Adrenal gland (tissue), 12 donors: ENCODE data around the gene TET1. TPM values are rescaled to one million over a fixed set of nuclear protein-coding genes. Genes with fewer than 3 reads are reported as not detected.
A peak's percentile ranks its signal among the peaks of the same experiment; 100 is the strongest.

Experiments
- DNase-seq, 7 donors: peaks; one replicate each; pipeline ENCODE4 v3.0.0-alpha.2; 2019 to 2020
- H3K27ac ChIP-seq, 5 donors: fragments of 200-600 bp; sonication (generic) in 4 of 5; 1 replicate in 3 of 5; 2 replicates in 2 of 5; pipeline versions ENCODE4 v1.5.1 to v1.8.0; 2016 to 2020; ENCODE audit warnings: mild to moderate bottlenecking in 1 of 5
- H3K27me3 ChIP-seq: fragments of 200-600 bp; 2 replicates; pipeline ENCODE4 v1.8.0; 2021
- H3K36me3 ChIP-seq, 2 donors: fragments of 200-600 bp; replicated peaks in 1 of 2; 1 replicate in 1 of 2; 2 replicates in 1 of 2; pipeline versions ENCODE4 v1.5.1 to v1.8.0; 2018 to 2022
- H3K4me1 ChIP-seq, 2 donors: fragments of 200-600 bp; replicated peaks in 1 of 2; 1 replicate in 1 of 2; 2 replicates in 1 of 2; pipeline versions ENCODE4 v1.5.1 to v1.8.0; 2018 to 2021
- H3K4me3 ChIP-seq, 4 donors: fragments of 200-600 bp; sonication (generic) in 3 of 4; one replicate each; pipeline ENCODE4 v1.5.1; 2016 to 2018
- H3K9me3 ChIP-seq, 3 donors: fragments of 200-600 bp; sonication (generic) in 1 of 3; replicated peaks in 1 of 3; 1 replicate in 2 of 3; 2 replicates in 1 of 3; pipeline versions ENCODE4 v1.5.1 to v1.8.0; 2016 to 2021
- POLR2A ChIP-seq, 2 donors: fragments of 450-650 bp; IDR thresholded peaks; one replicate each; pipeline ENCODE4 v1.6.1; 2017; ENCODE audit warnings: antibody characterized with exemption in 2 of 2, mild to moderate bottlenecking in 2 of 2, moderate library complexity in 1 of 2
- WGBS, 4 donors: extraction: QIAGEN DNeasy Blood & Tissue Kit in 2 of 4; methylation state at CpG; one replicate each; pipeline versions ENCODE4 v1.1.5 to v1.1.7; 2013 to 2017; 5-methylcytosine and 5-hydroxymethylcytosine counted together
- intact Hi-C, 2 donors: fragments of 100-400 bp; cut with DNase I; formaldehyde crosslinking; loops; one replicate each; pipeline versions ENCODE4 v1.14.1 to v1.15.0; 2022 to 2023
- polyA plus RNA-seq, 3 donors: library from polyadenylated mRNA; stranded (reverse); fragments of 200-250 nt in 2 of 3; fragments of 350-450 nt in 1 of 3; fragmentation: Illumina TruSeq in 1 of 3; extraction: RNeasy Lipid Tissue Mini Kit (QIAGEN cat#74804) in 1 of 3; gene quantifications; one replicate each; pipeline ENCODE4 v1.2.3, GENCODE V29; 2013 to 2014
- total RNA-seq, 9 donors: library from RNA; depleted of rRNA in 4 of 9; stranded (reverse); fragments of >200 nt in 4 of 9; fragments of 120-200 nt in 1 of 9; fragmentation: NEBNext Ultra II Directional in 1 of 9; extraction: Animal tissue kit (Norgen Biotek cat#: 25700) in 1 of 9; gene quantifications; one replicate each; pipeline versions ENCODE4 v1.1.0 to v1.2.4, GENCODE V29; 2013 to 2023
- TF ChIP-seq, protein P1 (sequence below), 6 experiments: fragments of 450-650 bp in 4 of 6; fragments of 200-600 bp in 2 of 6; sonication (generic) in 1 of 6; IDR thresholded peaks; 1 replicate in 5 of 6; 2 replicates in 1 of 6; pipeline versions ENCODE4 v1.5.1 to v1.8.0; 2016 to 2021; ENCODE audit warnings: antibody characterized with exemption in 6 of 6, mild to moderate bottlenecking in 2 of 6, moderate library complexity in 1 of 6
- donor health status: healthy with polysubstance abuse.
- donor health status: Bipolar disorder and iron deficiency.
- donor health status: DM: yes; HTN: yes; CAD: no.
- donor health status: DM: no; HTN: no; CAD: no.
- donor health status: DM: no; HTN: no; CAD: no.
- donor health status: DM: yes; HTN: yes; CAD: no.

TET1 gene
- total and polyA plus RNA-seq, 12 donors: 0.07 to 10.0 (median 1.4) TPM

GRCh38 chr10:68562661-68563570 is 2.8 kb downstream of the TET1 start:
- H3K27me3 ChIP-seq: peaks cover 3% of the 10 kb centered on the region
- H3K4me1 ChIP-seq: peaks cover 0 to 10% of the 10 kb centered on the region in 2 donors
- WGBS, 4 donors: 49 to 55% (median 51%) methylated on average over 12 of the region's 12 CpGs
- no peak for TF ChIP-seq POLR2A (IDR thresholded peaks at IDR 0.05)
- TF ChIP-seq, protein P1, sequence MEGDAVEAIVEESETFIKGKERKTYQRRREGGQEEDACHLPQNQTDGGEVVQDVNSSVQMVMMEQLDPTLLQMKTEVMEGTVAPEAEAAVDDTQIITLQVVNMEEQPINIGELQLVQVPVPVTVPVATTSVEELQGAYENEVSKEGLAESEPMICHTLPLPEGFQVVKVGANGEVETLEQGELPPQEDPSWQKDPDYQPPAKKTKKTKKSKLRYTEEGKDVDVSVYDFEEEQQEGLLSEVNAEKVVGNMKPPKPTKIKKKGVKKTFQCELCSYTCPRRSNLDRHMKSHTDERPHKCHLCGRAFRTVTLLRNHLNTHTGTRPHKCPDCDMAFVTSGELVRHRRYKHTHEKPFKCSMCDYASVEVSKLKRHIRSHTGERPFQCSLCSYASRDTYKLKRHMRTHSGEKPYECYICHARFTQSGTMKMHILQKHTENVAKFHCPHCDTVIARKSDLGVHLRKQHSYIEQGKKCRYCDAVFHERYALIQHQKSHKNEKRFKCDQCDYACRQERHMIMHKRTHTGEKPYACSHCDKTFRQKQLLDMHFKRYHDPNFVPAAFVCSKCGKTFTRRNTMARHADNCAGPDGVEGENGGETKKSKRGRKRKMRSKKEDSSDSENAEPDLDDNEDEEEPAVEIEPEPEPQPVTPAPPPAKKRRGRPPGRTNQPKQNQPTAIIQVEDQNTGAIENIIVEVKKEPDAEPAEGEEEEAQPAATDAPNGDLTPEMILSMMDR (IDR thresholded peaks at IDR 0.05): no peak
- no peaks in the 10 kb centered on the region for H3K9me3 ChIP-seq
- DNase-seq: no peak
- peak overlapping the region in 1 of 5 donors; percentile 8 for H3K27ac ChIP-seq
- no peaks in the 10 kb centered on the region for H3K36me3 ChIP-seq
- peak overlapping the region in 1 of 4 donors; percentile 82 for H3K4me3 ChIP-seq
- intact Hi-C loops: loop anchor here in 1 of 2 donors (5.0 kb wide), 1 partner anchor 34 kb away; no protein-coding TSS in a partner anchor

GRCh38 chr10:68564712-68565111 is 4.6 kb downstream of the TET1 start:
- Histone ChIP-seq H3K4me3 (no peak overlapping the region), H3K27ac (no peak overlapping the region), H3K36me3 (no peaks in the 10 kb centered on the region), H3K9me3 (no peaks in the 10 kb centered on the region), H3K27me3 (peaks cover 3% of the 10 kb centered on the region), H3K4me1 (peaks cover 0 to 9% of the 10 kb centered on the region in 2 donors)
- intact Hi-C loops: loop anchor here in 1 of 2 donors (5.0 kb wide), 1 partner anchor 33 kb away; no protein-coding TSS in a partner anchor
- 72 to 97% (median 84%) methylated on average over 3 to 4 of the region's 4 CpGs for WGBS, 4 donors
- DNase-seq: no peak
- TF ChIP-seq POLR2A (IDR thresholded peaks at IDR 0.05): no peak
- TF ChIP-seq, protein P1 (IDR thresholded peaks at IDR 0.05): no peak

DNA sequence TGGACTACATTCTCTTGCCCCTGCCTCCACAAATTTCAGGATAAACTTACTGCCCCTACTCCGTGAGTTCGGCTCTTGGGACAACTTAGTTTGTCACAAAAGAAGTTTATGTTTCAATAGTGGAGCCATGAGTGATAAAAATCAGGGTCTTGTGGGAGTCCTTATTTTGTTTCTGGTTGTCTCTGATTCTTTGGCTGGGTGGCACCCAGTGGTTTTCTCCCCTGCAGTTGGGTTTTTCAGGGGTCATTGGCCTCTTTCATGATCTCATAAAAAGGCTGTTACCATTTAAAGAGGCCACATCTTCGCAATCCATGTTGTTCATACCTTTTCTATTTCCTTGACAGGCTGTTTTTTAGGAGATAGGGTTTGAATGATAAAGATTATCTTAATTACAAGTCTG is 5.5 kb downstream of the TET1 start:
- no peak overlapping the region for H3K27ac ChIP-seq
- WGBS, 4 donors: 92 to 99% (median 96%) methylated on average over 3 of the region's 3 CpGs
- peaks cover under 1% of the 10 kb centered on the region for H3K27me3 ChIP-seq
- H3K36me3 ChIP-seq: no peaks in the 10 kb centered on the region
- TF ChIP-seq POLR2A (IDR thresholded peaks at IDR 0.05): no peak
- TF ChIP-seq, protein P1 (IDR thresholded peaks at IDR 0.05): no peak
- peaks cover 0 to 3% of the 10 kb centered on the region in 2 donors for H3K4me1 ChIP-seq
- DNase-seq: no peak
- intact Hi-C loops: no loop called here
- no peak overlapping the region for H3K4me3 ChIP-seq
- H3K9me3 ChIP-seq: no peaks in the 10 kb centered on the region

GRCh38 chr10:68566351-68566750 is 6.2 kb downstream of the TET1 start:
- Histone ChIP-seq H3K27ac (no peak overlapping the region), H3K27me3 (no peaks in the 10 kb centered on the region)

More at GRCh38 chr10:68566351-68566750, 6.2 kb downstream of the TET1 start:
- H3K4me3 ChIP-seq: no peak overlapping the region
- no peak for DNase-seq
- TF ChIP-seq, protein P1 (IDR thresholded peaks at IDR 0.05): no peak
- TF ChIP-seq POLR2A (IDR thresholded peaks at IDR 0.05): no peak
- H3K9me3 ChIP-seq: no peaks in the 10 kb centered on the region
- intact Hi-C loops: no loop called here
- H3K36me3 ChIP-seq: no peaks in the 10 kb centered on the region
- H3K4me1 ChIP-seq: peaks cover 0 to 2% of the 10 kb centered on the region in 2 donors
- 66 to 88% (median 76%) methylated on average over 1 of the region's 1 CpG for WGBS, 4 donors
